ENCODE results near the gene WASHC3.
"Not testable (repeated sequence)": the region's sequence is repeated elsewhere in the genome, so short reads cannot be mapped to it uniquely, and the experiment has no call there.

The WASHC3 gene
- long read RNA-seq, donor 1, transcript WASHC3-201 (7 exons, 916 nt), result major isoform, 21 of 31 reads
- long read RNA-seq, donor 1, partial matches to known transcripts, result 0 of 31 reads
- long read RNA-seq, donor 1, other reads (novel, unspliced or antisense), result 0 of 31 reads
- long read RNA-seq, donor 2, transcript WASHC3-201 (7 exons, 916 nt), result major isoform, 9 of 12 reads
- long read RNA-seq, donor 2, partial matches to known transcripts, result 0 of 12 reads
- long read RNA-seq, donor 2, other reads (novel, unspliced or antisense), result 0 of 12 reads
- long read RNA-seq, donor 3, transcript WASHC3-201 (7 exons, 916 nt), result major isoform, 5 of 15 reads
- long read RNA-seq, donor 3, partial matches to known transcripts, result 5 of 15 reads
- long read RNA-seq, donor 3, other reads (novel, unspliced or antisense), result 0 of 15 reads
- long read RNA-seq, donor 4, transcript WASHC3-201 (7 exons, 916 nt), result major isoform, 10 of 16 reads
- long read RNA-seq, donor 4, partial matches to known transcripts, result 0 of 16 reads
- long read RNA-seq, donor 4, other reads (novel, unspliced or antisense), result 0 of 16 reads
- long read RNA-seq, donor 5, transcript WASHC3-201 (7 exons, 916 nt), result major isoform, 15 of 18 reads
- long read RNA-seq, donor 5, partial matches to known transcripts, result 0 of 18 reads
- long read RNA-seq, donor 5, other reads (novel, unspliced or antisense), result 0 of 18 reads
- long read RNA-seq, donor 6, transcript WASHC3-201 (7 exons, 916 nt), result major isoform, 6 of 9 reads
- long read RNA-seq, donor 6, partial matches to known transcripts, result 0 of 9 reads
- long read RNA-seq, donor 6, other reads (novel, unspliced or antisense), result 0 of 9 reads
- long read RNA-seq, donor 7, transcript WASHC3-201 (7 exons, 916 nt), result major isoform, 9 of 18 reads
- long read RNA-seq, donor 7, partial matches to known transcripts, result 0 of 18 reads
- long read RNA-seq, donor 7, other reads (novel, unspliced or antisense), result 0 of 18 reads
- long read RNA-seq, donor 8, transcript WASHC3-201 (7 exons, 916 nt), result major isoform, 18 of 23 reads
- long read RNA-seq, donor 8, partial matches to known transcripts, result 0 of 23 reads
- long read RNA-seq, donor 8, other reads (novel, unspliced or antisense), result 0 of 23 reads

- peak; percentile 85 for DNase-seq
These were observed at the start of gene WASHC3 for GRCh38 chr12:102061560-102062418. TSS of gene WASHC3 (minus strand) at chr12:102061991. CDS start at chr12:102061962, 29 bp downstream.

- no peak for DNase-seq
These were observed 49.0 kb upstream of the WASHC3 start for GRCh38 chr12:102110782-102111181.

GRCh38 chr12:102107970-102108369 lies 46.2 kb upstream of the WASHC3 start:
- DNase-seq, result no peak

- DNase-seq, result no peak
These were observed 45.1 kb upstream of the WASHC3 start for GRCh38 chr12:102106905-102107304.

GRCh38 chr12:102096855-102097254 lies 35.1 kb upstream of the WASHC3 start:
- DNase-seq, result no peak

GRCh38 chr12:102095677-102096263 lies 34.0 kb upstream of the WASHC3 start:
- DNase-seq, result no peak

GRCh38 chr12:102093319-102093718 lies 31.5 kb upstream of the WASHC3 start:
- no peak for DNase-seq

GRCh38 chr12:102089228-102089835 lies 27.5 kb upstream of the WASHC3 start:
- DNase-seq, result not testable (repeated sequence)

- DNase-seq, result no peak
These were observed 19.1 kb upstream of the WASHC3 start for GRCh38 chr12:102080842-102081241.

- not testable (repeated sequence) for DNase-seq
These were observed 10.3 kb upstream of the WASHC3 start for GRCh38 chr12:102072092-102072491.

GRCh38 chr12:102069707-102070106 lies 7.9 kb upstream of the WASHC3 start:
- DNase-seq, result no peak

GRCh38 chr12:102067574-102068258 lies 5.9 kb upstream of the WASHC3 start:
- DNase-seq, result no peak

- DNase-seq, result no peak
These were observed 2.7 kb upstream of the WASHC3 start for GRCh38 chr12:102064476-102064875.

GRCh38 chr12:102063069-102063468 lies 1.3 kb upstream of the WASHC3 start:
- DNase-seq, result no peak

- DNase-seq, result no peak
These were observed 622 bp upstream of the WASHC3 start for GRCh38 chr12:102062419-102062806.

- DNase-seq, result no peak
These were observed 663 bp downstream of the WASHC3 start for GRCh38 chr12:102061096-102061559.

- DNase-seq, result no peak
These were observed 2.4 kb downstream of the WASHC3 start for GRCh38 chr12:102059343-102059742.

- no peak for DNase-seq
These were observed 7.4 kb downstream of the WASHC3 start for GRCh38 chr12:102054345-102054744.

GRCh38 chr12:102053062-102053349 lies 8.8 kb downstream of the WASHC3 start:
- no peak for DNase-seq

All from right kidney (tissue), 9 donors.